HL-60 (cell line): Measurements from ENCODE around the gene SLC39A3.

Experiments
- DNase-seq, 2 experiments: peaks; one replicate each; pipeline ENCODE4 v3.0.0-alpha.2; 2010 to 2020; ENCODE audit warnings: low read depth in 1 of 2, low spot score in 1 of 2
- H3K27ac ChIP-seq: fragments of 250-450 bp; sonication (Bioruptor Pico); replicated peaks from 2 replicates; pipeline ENCODE4 v1.5.1; 2020; ENCODE audit warnings: mild to moderate bottlenecking, moderate library complexity
- H3K27me3 ChIP-seq: fragments of 250-450 bp; sonication (Bioruptor Pico); 2 replicates; pipeline ENCODE4 v1.5.1; 2021; ENCODE audit warnings: mild to moderate bottlenecking, moderate library complexity; ENCODE audit not compliant: insufficient read depth, poor library complexity, severe bottlenecking
- H3K4me3 ChIP-seq: replicated peaks from 2 replicates; pipeline ENCODE4 v1.5.1; 2011; ENCODE audit warnings: mild to moderate bottlenecking, control low read depth, low read length; ENCODE audit not compliant: insufficient read depth
- CTCF ChIP-seq: IDR thresholded peaks from one replicate; pipeline ENCODE4 v1.5.1; 2011; ENCODE audit warnings: low read length, control low read depth, inconsistent platforms; ENCODE audit not compliant: insufficient read depth
- GABPA ChIP-seq: IDR thresholded peaks from 2 replicates; pipeline ENCODE4 v1.6.1; 2012; ENCODE audit warnings: low read depth
- POLR2AphosphoS5 ChIP-seq: IDR thresholded peaks from 2 replicates; pipeline ENCODE4 v1.6.1; 2012; ENCODE audit warnings: low read depth
- REST ChIP-seq: IDR thresholded peaks from 2 replicates; pipeline ENCODE4 v1.6.1; 2012; ENCODE audit warnings: low read depth; ENCODE audit not compliant: insufficient replicate concordance
- SPI1 ChIP-seq: IDR thresholded peaks from 2 replicates; pipeline ENCODE4 v1.6.1; 2012; ENCODE audit warnings: low read depth, mild to moderate bottlenecking, borderline replicate concordance

SLC39A3 gene

GRCh38 chr19:2719920-2720776, 19.7 kb downstream of the SLC39A3 start:
- H3K4me3 ChIP-seq, result peak overlapping the region; percentile 25
- no peak for DNase-seq
- TF ChIP-seq SPI1 (no peak), REST (no peak), GABPA (no peak), POLR2AphosphoS5 (no peak), CTCF (no peak)
- peaks cover 16% of the 10 kb centered on the region for H3K27me3 ChIP-seq
- no peak overlapping the region for H3K27ac ChIP-seq

- no peak for TF ChIP-seq SPI1
- no peak for TF ChIP-seq GABPA
- TF ChIP-seq REST, result no peak
- TF ChIP-seq POLR2AphosphoS5, result no peak
- no peak for TF ChIP-seq CTCF
- no peak for DNase-seq
- no peak overlapping the region for H3K27ac ChIP-seq
Measured at GRCh38 chr19:2719232-2719735, 20.5 kb downstream of the SLC39A3 start.

GRCh38 chr19:2717638-2718541, 21.9 kb downstream of the SLC39A3 start:
- Histone ChIP-seq H3K4me3 (no peak overlapping the region), H3K27ac (no peak overlapping the region), H3K27me3 (peaks cover 16% of the 10 kb centered on the region)
- TF ChIP-seq POLR2AphosphoS5, result no peak
- TF ChIP-seq CTCF, result no peak
- TF ChIP-seq REST, result no peak
- no peak for TF ChIP-seq SPI1
- TF ChIP-seq GABPA, result no peak
- no peak for DNase-seq

More at GRCh38 chr19:2719232-2719735, 20.5 kb downstream of the SLC39A3 start:
- H3K4me3 ChIP-seq, result no peak overlapping the region
- peaks cover 16% of the 10 kb centered on the region for H3K27me3 ChIP-seq
